Measurements from ENCODE around the gene PRCD. TPM values are rescaled to one million over a fixed set of nuclear protein-coding genes. Genes with fewer than 3 reads are reported as not detected.

PRCD gene
- total RNA-seq, 4 donors from 2014 or later: 8.0 to 15.6 (median 11.3) TPM

DNA sequence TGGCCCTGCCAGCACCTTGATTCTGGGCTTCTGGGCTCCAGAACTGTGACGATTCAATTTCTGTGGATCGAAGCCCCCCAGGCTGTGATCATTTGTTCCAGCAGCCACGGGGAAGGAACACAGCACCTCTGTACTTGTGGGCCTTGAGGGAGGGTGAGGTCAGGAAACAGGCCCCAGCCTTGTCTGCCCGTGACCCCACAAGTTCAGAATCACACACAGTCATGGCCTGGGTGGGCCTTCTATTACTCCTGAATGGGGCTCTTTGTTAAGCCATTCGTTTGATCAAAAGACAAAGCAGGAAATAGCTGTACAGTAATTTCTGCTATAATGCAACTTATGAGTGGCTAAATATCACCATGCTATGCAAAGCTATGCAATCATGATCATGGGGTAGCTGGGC, 35.7 kb downstream of the PRCD start:
- TF ChIP-seq, protein P1, sequence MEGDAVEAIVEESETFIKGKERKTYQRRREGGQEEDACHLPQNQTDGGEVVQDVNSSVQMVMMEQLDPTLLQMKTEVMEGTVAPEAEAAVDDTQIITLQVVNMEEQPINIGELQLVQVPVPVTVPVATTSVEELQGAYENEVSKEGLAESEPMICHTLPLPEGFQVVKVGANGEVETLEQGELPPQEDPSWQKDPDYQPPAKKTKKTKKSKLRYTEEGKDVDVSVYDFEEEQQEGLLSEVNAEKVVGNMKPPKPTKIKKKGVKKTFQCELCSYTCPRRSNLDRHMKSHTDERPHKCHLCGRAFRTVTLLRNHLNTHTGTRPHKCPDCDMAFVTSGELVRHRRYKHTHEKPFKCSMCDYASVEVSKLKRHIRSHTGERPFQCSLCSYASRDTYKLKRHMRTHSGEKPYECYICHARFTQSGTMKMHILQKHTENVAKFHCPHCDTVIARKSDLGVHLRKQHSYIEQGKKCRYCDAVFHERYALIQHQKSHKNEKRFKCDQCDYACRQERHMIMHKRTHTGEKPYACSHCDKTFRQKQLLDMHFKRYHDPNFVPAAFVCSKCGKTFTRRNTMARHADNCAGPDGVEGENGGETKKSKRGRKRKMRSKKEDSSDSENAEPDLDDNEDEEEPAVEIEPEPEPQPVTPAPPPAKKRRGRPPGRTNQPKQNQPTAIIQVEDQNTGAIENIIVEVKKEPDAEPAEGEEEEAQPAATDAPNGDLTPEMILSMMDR (IDR thresholded peaks at IDR 0.05; ENCODE audit: low read depth): no peak

DNA sequence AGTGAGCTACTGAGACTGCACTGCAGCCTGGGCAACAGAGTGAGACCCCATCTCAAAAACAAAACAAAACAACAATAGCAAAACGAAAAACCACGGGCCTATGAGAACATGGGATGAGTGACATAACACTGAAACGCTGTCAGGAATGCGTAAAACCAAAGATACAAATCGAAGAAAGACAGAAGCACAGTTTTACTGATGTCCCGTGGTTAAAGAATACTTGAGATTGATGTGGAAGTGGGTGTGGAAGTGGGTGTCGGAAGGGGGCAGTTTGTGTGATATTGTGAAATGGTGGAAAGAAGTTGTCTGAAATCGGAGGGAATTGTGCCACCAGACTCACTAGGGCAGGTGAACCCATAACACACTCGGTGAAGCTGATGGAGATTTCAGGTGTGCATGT, 36.3 kb downstream of the PRCD start:
- TF ChIP-seq, protein P1 (IDR thresholded peaks at IDR 0.05; ENCODE audit: low read depth): no peak

- TF ChIP-seq, protein P1 (IDR thresholded peaks at IDR 0.05; ENCODE audit: low read depth): no peak
Observed at GRCh38 chr17:76577876-76578275, 38.0 kb downstream of the PRCD start.

DNA sequence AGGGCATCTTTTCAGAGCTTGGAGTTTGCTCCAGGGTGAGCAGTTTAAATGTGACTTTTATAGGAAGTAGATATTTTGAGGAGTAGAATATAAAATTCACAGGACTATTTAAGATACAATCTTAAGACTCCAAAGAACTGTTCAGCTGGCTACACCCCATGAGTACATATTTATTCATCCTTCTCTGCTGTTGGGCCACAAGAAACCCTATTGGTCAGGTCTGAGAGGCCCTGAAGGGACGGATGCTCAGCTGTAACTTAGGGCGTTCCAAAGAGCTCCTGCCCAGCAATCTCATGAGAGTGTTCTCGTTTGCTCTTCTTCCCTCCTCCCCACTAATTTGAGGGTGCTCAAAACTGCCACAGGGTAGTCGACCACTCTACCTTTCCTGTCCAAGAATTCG, 38.5 kb downstream of the PRCD start:
- TF ChIP-seq, protein P1 (IDR thresholded peaks at IDR 0.05; ENCODE audit: low read depth): no peak

DNA sequence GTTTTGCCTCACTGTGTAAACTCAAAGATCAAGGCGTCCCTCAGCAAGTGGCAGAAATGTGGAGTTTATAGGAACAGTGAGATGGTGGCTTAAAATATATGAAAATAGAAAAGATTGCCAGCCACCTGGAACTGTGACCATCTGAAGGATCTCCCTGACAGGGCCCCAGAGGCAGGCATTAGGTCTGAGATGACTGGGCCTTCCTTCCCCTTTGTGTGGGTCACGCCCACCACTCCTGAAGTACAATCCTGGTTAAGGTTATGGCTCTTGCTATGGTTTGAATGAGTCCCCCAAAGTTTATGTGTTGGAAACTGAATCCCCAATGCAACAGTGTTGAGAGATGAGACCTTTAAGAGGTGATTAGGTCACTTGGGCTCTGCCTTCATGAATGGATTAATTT, 39.4 kb downstream of the PRCD start:
- TF ChIP-seq, protein P1 (IDR thresholded peaks at IDR 0.05; ENCODE audit: low read depth): no peak

GRCh38 chr17:76581515-76581914, 41.7 kb downstream of the PRCD start:
- TF ChIP-seq, protein P1 (IDR thresholded peaks at IDR 0.05; ENCODE audit: low read depth): no peak

DNA sequence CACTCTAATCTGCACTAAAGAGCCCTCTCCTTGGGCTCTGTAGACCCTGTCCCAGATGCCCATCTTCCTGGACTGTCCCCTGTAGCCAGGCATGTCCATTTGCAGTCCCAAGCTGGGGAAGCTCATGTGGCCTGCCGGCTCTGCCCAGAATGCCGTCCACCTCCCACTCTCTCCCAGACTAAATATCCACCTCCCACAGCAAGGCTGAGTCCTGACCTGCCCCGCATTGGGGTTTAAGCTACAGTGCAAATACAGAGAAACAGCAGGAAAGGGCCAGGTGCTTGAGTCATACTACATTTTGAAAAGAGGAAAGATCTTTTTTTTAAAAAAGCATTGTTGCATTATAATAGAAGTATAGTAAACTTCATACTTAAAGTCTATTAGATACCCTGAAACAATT, 42.8 kb downstream of the PRCD start:
- TF ChIP-seq, protein P1 (IDR thresholded peaks at IDR 0.05; ENCODE audit: low read depth): no peak

All from subcutaneous adipose tissue (tissue), 4 donors.